H1 (cell line): ENCODE results near the gene SH3RF3. TPM values are rescaled to one million over a fixed set of nuclear protein-coding genes. Genes with fewer than 3 reads are reported as not detected.

Experiments
- SIRT6 ChIP-seq: IDR thresholded peaks from one replicate; pipeline ENCODE4 v1.7.1; 2012; ENCODE audit warnings: low read length, inconsistent platforms
- polyA plus RNA-seq, 7 experiments: library from polyadenylated mRNA; depleted of rRNA in 3 of 7; stranded (reverse) in 5 of 7; unstranded in 2 of 7; fragments of >200 nt in 5 of 7; fragments of 200-250 nt in 2 of 7; gene quantifications; 1 replicate in 5 of 7; 2 replicates in 1 of 7; 4 replicates in 1 of 7; pipeline versions ENCODE4 v1.2.1 to v1.2.3, GENCODE V29; 2011 to 2013; ENCODE audit warnings: missing spikeins in 2 of 7, mixed read lengths in 2 of 7
- total RNA-seq: library from RNA; stranded (reverse); fragmentation: NEBNext Ultra II Directional; extraction: Animal tissue kit (Norgen Biotek cat#: 25700); gene quantifications from 2 replicates; pipeline ENCODE4 v1.2.1, GENCODE V29; 2021

Gene SH3RF3
- total and polyA plus RNA-seq, 2 of the 8 experiments (the other 6 are each of a cell fraction or from before 2014, with no cell fraction given) = 0.11 to 0.65 TPM

DNA sequence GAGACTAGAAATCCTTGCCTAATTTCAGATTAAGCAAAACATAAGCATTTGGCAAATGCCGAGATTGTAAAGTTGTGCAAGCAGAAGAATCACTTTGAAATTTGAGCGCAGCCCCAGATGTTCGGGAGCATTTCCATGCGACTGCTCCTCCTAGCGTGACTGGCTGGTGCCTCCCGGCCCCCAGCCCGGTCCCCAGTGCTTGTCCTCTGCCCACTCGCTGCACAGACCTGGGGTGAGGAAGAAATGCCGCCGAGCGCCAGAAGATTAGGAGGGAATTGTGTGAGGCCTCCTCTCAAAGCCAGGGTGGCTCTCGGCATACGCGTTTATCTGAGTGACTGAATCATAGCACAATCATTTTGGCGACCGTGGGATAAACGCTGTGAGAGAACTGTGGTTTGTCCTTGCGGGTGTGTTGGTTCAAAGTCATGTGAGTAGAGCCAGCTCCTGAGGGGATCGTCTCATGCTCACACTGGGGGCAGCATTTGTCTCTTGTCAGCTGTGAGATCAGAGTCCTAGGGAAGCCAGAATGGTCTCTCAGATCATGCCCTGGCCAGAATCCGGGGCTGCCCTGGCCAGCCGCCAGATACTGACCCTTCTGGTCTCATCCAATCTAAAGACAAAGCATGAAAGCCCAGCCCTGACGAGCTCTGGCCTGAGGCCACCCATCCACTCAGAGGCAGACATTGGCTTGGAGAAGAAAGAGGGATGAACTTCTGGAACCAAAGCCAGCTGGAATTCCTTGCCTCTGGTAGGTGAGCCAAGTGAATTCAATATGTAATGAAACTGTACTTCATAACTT, 189.3 kb downstream of the SH3RF3 start (continued):
- TF ChIP-seq SIRT6 = no peak
